Peyer's patch (tissue), 4 donors: Measurements from ENCODE around the gene ANAPC4. TPM values are rescaled to one million over a fixed set of nuclear protein-coding genes. Genes with fewer than 3 reads are reported as not detected.
"Not testable (repeated sequence)": the region's sequence is repeated elsewhere in the genome, so short reads cannot be mapped to it uniquely, and the experiment has no call there.

Source experiments
- DNase-seq, 3 donors: peaks; one replicate each; pipeline ENCODE4 v3.0.0-alpha.2; 2017 to 2019
- H3K27ac ChIP-seq, 4 donors: fragments of 200-600 bp; sonication (generic); one replicate each; pipeline ENCODE4 v1.5.1; 2016 to 2019
- H3K27me3 ChIP-seq, 2 donors: fragments of 200-600 bp; sonication (generic); one replicate each; pipeline ENCODE4 v1.5.1; 2019
- H3K36me3 ChIP-seq, 3 donors: fragments of 200-600 bp; sonication (generic); one replicate each; pipeline ENCODE4 v1.5.1; 2016 to 2019
- H3K4me1 ChIP-seq, 4 donors: fragments of 200-600 bp; sonication (generic); one replicate each; pipeline ENCODE4 v1.5.1; 2016 to 2019
- H3K4me3 ChIP-seq, 4 donors: fragments of 200-600 bp; sonication (generic); 1 replicate in 3 of 4; 2 replicates in 1 of 4; pipeline ENCODE4 v1.5.1; 2016 to 2019; ENCODE audit warnings: mild to moderate bottlenecking in 1 of 4
- H3K9me3 ChIP-seq, 4 donors: fragments of 200-600 bp; sonication (generic); one replicate each; pipeline ENCODE4 v1.5.1; 2016 to 2019; ENCODE audit warnings: mild to moderate bottlenecking in 1 of 4
- POLR2A ChIP-seq, 2 donors: fragments of 450-650 bp; IDR thresholded peaks; one replicate each; pipeline ENCODE4 v1.5.1; 2017; ENCODE audit warnings: antibody characterized with exemption in 2 of 2, mild to moderate bottlenecking in 2 of 2, moderate library complexity in 2 of 2
- total RNA-seq, 4 donors: library from RNA; depleted of rRNA; stranded (reverse); fragments of >200 nt; gene quantifications; one replicate each; pipeline ENCODE4 v1.1.0, GENCODE V29; 2016
- TF ChIP-seq, protein P1 (sequence below), 6 experiments: fragments of 450-650 bp in 4 of 6; fragments of 200-600 bp in 2 of 6; sonication (generic) in 1 of 6; IDR thresholded peaks; one replicate each; pipeline ENCODE4 v1.5.1; 2017 to 2019; ENCODE audit warnings: antibody characterized with exemption in 6 of 6, mild to moderate bottlenecking in 3 of 6, moderate library complexity in 1 of 6

ANAPC4 gene
- total RNA-seq, result 10 to 100 TPM; 23.5 to 69.3 (median 39.7) TPM

DNA sequence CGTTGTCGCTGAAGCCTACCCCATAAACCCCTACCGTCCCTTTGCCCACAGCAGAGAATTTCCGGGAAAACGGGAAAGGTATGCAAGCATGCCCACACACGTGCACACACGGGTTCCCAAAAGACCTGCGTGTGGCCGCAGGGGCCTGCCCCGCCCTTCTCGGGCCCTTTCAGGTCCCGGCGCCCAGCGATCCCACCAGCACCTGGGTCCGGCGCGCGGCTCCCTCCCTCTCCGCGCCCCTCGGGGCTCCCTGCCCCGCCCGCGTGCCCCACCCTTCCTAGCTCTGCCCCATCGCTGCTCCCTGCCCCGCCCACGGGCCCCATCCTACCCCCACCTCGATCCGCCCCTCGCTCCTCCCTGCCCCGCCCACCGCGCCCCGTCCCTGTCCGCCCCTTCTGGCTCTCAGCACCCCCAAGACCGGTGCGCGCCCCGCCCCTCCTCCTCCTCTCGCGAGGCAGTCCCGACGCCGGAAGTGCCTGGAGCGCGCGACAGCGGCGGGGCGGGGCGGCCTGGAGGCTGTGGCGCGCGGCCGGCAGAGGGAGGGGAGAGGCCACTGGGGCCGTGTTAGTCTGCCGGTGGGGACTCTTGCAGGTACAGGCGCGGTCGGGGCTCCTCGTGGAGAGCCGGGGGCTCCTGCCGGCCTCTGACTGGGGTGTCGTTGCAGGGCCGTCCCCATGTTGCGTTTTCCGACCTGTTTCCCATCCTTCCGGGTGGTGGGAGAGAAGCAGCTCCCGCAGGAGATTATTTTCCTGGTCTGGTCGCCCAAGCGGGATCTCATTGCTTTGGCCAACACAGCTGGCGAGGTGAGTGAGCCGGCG, at the start of gene ANAPC4:
ANAPC4 (plus strand) TSS at position 510 of the 818 bp plus-strand sequence; CDS start at position 675, 165 bp downstream.
- Histone ChIP-seq H3K4me1 (peaks cover 0 to 7% (median 5%) of the 10 kb centered on the region in 4 donors), H3K27me3 (no peaks in the 10 kb centered on the region), H3K36me3 (peaks cover 0 to 12% (median 0%) of the 10 kb centered on the region in 3 donors), H3K27ac (peak within 1 kb of the TSS; percentile 61 to 84 (median 80)), H3K4me3 (peak within 1 kb of the TSS; percentile 89 to 99 (median 92)), H3K9me3 (no peaks in the 10 kb centered on the region)
- TF ChIP-seq, protein P1, sequence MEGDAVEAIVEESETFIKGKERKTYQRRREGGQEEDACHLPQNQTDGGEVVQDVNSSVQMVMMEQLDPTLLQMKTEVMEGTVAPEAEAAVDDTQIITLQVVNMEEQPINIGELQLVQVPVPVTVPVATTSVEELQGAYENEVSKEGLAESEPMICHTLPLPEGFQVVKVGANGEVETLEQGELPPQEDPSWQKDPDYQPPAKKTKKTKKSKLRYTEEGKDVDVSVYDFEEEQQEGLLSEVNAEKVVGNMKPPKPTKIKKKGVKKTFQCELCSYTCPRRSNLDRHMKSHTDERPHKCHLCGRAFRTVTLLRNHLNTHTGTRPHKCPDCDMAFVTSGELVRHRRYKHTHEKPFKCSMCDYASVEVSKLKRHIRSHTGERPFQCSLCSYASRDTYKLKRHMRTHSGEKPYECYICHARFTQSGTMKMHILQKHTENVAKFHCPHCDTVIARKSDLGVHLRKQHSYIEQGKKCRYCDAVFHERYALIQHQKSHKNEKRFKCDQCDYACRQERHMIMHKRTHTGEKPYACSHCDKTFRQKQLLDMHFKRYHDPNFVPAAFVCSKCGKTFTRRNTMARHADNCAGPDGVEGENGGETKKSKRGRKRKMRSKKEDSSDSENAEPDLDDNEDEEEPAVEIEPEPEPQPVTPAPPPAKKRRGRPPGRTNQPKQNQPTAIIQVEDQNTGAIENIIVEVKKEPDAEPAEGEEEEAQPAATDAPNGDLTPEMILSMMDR (IDR thresholded peaks at IDR 0.05), result peak in 3 of 6 experiments; percentile 17 to 37 (median 33)
- TF ChIP-seq POLR2A (IDR thresholded peaks at IDR 0.05), result peak; percentile 62 to 76
- DNase-seq, result peak; percentile 98 to 99 (median 99)

DNA sequence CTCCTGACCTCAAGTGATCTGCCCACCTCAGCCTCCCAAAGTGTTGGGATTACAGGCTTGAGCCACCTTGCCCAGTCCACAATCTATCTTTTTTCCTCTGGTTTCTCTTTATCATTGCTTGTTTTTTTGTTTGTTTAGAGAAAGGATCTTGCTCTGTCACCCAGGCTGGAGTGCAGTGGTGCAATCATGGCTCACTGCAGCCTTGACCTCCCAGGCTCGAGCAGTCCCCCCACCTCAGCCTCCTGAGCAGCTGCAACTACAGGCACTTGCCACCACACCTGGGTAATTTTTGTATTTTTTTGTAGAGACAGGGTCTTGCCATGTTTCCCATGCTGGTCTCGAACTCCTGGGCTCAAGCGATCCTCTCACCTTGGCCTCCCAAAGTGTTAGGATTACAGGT, 48.6 kb upstream of the ANAPC4 start:
- not testable (repeated sequence) for H3K4me1 ChIP-seq, H3K9me3 ChIP-seq, H3K4me3 ChIP-seq, H3K27ac ChIP-seq, H3K27me3 ChIP-seq, H3K36me3 ChIP-seq, DNase-seq

GRCh38 chr4:25330335-25330734, 46.7 kb upstream of the ANAPC4 start:
- peaks cover 0 to 9% (median 0%) of the 10 kb centered on the region in 4 donors for H3K4me1 ChIP-seq
- no peak overlapping the region for H3K27ac ChIP-seq
- H3K36me3 ChIP-seq, result peaks cover 0 to 4% (median 0%) of the 10 kb centered on the region in 3 donors
- H3K4me3 ChIP-seq, result no peak overlapping the region
- DNase-seq, result no peak
- no peaks in the 10 kb centered on the region for H3K27me3 ChIP-seq
- H3K9me3 ChIP-seq, result no peaks in the 10 kb centered on the region
- TF ChIP-seq, protein P1 (IDR thresholded peaks at IDR 0.05), result no peak
- TF ChIP-seq POLR2A (IDR thresholded peaks at IDR 0.05), result no peak

GRCh38 chr4:25330905-25331808, 45.9 kb upstream of the ANAPC4 start:
- peak overlapping the region in 1 of 4 donors; percentile 23 for H3K27ac ChIP-seq
- TF ChIP-seq, protein P1 (IDR thresholded peaks at IDR 0.05), result no peak
- no peak for TF ChIP-seq POLR2A (IDR thresholded peaks at IDR 0.05)
- no peak for DNase-seq
- no peaks in the 10 kb centered on the region for H3K9me3 ChIP-seq
- peak overlapping the region in 3 of 4 donors; percentile 6 to 29 (median 26) for H3K4me3 ChIP-seq
- H3K4me1 ChIP-seq, result peaks cover 0 to 9% (median 0%) of the 10 kb centered on the region in 4 donors
- no peaks in the 10 kb centered on the region for H3K27me3 ChIP-seq
- H3K36me3 ChIP-seq, result peaks cover 0 to 8% (median 0%) of the 10 kb centered on the region in 3 donors

DNA sequence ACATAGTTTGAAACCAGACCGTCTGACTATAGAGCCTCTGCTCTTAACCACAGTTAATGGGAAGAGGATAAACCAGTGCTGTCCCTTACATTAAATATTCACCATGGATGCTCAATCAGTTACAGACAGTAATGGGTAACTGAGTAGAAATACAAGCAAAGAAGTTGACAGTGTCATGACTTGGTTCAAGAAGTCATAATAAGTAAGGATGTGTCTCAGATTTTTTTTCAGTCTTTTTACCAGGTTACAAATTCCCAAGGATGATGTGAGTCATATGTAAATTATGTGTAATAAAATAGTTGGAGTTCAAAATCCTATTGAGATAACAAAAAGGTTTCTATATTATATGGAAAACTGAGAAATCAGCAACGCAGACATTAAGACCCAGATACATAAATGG, 33.4 kb upstream of the ANAPC4 start:
- Histone ChIP-seq H3K4me3 (no peak overlapping the region), H3K9me3 (no peaks in the 10 kb centered on the region), H3K27me3 (no peaks in the 10 kb centered on the region), H3K4me1 (no peaks in the 10 kb centered on the region), H3K27ac (no peak overlapping the region), H3K36me3 (no peaks in the 10 kb centered on the region)
- TF ChIP-seq, protein P1 (IDR thresholded peaks at IDR 0.05), result no peak
- DNase-seq, result no peak
